HG02798 (cell line): ENCODE results near the gene CCSER1.
"Not testable (repeated sequence)": the region's sequence is repeated elsewhere in the genome, so short reads cannot be mapped to it uniquely, and the experiment has no call there.

Source experiments
- ATAC-seq: cut with Tn5 transposase; IDR thresholded peaks from one replicate; pipeline ENCODE4 v1.9.1; 2021; ENCODE audit warnings: mild to moderate bottlenecking; ENCODE audit not compliant: unreplicated experiment, poor library complexity

CCSER1 gene

GRCh38 chr4:90769251-90769650, 642.1 kb downstream of the CCSER1 start:
- ATAC-seq, result no peak

- no peak for ATAC-seq
These were observed 653.0 kb downstream of the CCSER1 start for GRCh38 chr4:90780193-90780592.

- ATAC-seq, result no peak
These were observed 659.4 kb downstream of the CCSER1 start for GRCh38 chr4:90786602-90787001.

GRCh38 chr4:90792696-90793095, 665.5 kb downstream of the CCSER1 start:
- ATAC-seq, result no peak

- no peak for ATAC-seq
These were observed 671.8 kb downstream of the CCSER1 start for GRCh38 chr4:90798948-90799347.

GRCh38 chr4:90799895-90800294, 672.7 kb downstream of the CCSER1 start:
- ATAC-seq, result no peak

GRCh38 chr4:90815569-90815968, 688.4 kb downstream of the CCSER1 start:
- no peak for ATAC-seq

- ATAC-seq, result no peak
These were observed 689.6 kb downstream of the CCSER1 start for GRCh38 chr4:90816754-90817153.

GRCh38 chr4:90824266-90825150, 697.3 kb downstream of the CCSER1 start:
- peak; percentile 62 for ATAC-seq

GRCh38 chr4:90825849-90826248, 698.7 kb downstream of the CCSER1 start:
- ATAC-seq, result no peak

- ATAC-seq, result no peak
These were observed 706.5 kb downstream of the CCSER1 start for GRCh38 chr4:90833706-90834105.

- ATAC-seq, result no peak
These were observed 710.0 kb downstream of the CCSER1 start for GRCh38 chr4:90837241-90837640.

- not testable (repeated sequence) for ATAC-seq
These were observed 711.7 kb downstream of the CCSER1 start for GRCh38 chr4:90838859-90839258.

GRCh38 chr4:90840291-90840690, 713.1 kb downstream of the CCSER1 start:
- ATAC-seq, result no peak

- no peak for ATAC-seq
These were observed 713.6 kb downstream of the CCSER1 start for GRCh38 chr4:90840828-90841227.

GRCh38 chr4:90841676-90842075, 714.5 kb downstream of the CCSER1 start:
- ATAC-seq, result no peak

- ATAC-seq, result peak; percentile 98
These were observed 715.8 kb downstream of the CCSER1 start for GRCh38 chr4:90842960-90843359.

GRCh38 chr4:90844241-90844640, 717.0 kb downstream of the CCSER1 start:
- no peak for ATAC-seq

GRCh38 chr4:90845777-90846176, 718.6 kb downstream of the CCSER1 start:
- ATAC-seq, result peak; percentile 29

- ATAC-seq, result no peak
These were observed 725.0 kb downstream of the CCSER1 start for GRCh38 chr4:90852237-90852636.

- ATAC-seq, result no peak
These were observed 727.9 kb downstream of the CCSER1 start for GRCh38 chr4:90855111-90855510.
